Measurements from ENCODE around the gene IFITM10. TPM values are rescaled to one million over a fixed set of nuclear protein-coding genes. Genes with fewer than 3 reads are reported as not detected.

Gene IFITM10
- total RNA-seq, 1 experiment from 2014 or later, result 2.0 TPM

- no peaks in the 10 kb centered on the region for H3K36me3 Mint-ChIP-seq (ENCODE audit: insufficient read depth, unreplicated experiment)
- no TSS peak for BruUV-seq (replicated peaks)
- H3K27ac Mint-ChIP-seq (ENCODE audit: low read depth, unreplicated experiment), result no peak overlapping the region
- ChIA-PET POLR2A (interaction anchor here (1.4 kb wide), 1 partner anchor 8 kb away, joined by 3 read pairs; no protein-coding TSS in a partner anchor), CTCF (interaction anchor here (0.7 to 1.4 kb wide), 2 partner anchors 98 to 160 kb away, joined by 3 read pairs; no protein-coding TSS in a partner anchor)
- H3K4me1 Mint-ChIP-seq (ENCODE audit: insufficient read depth, unreplicated experiment), result peaks cover 6% of the 10 kb centered on the region
- H3K9me3 Mint-ChIP-seq (ENCODE audit: unreplicated experiment), result peaks cover 28% of the 10 kb centered on the region
- intact Hi-C loops (cut with micrococcal nuclease), result no loop called here
- DNase-seq (ENCODE audit: unreplicated experiment), result no peak
- no peak for TF ChIP-seq CTCF (IDR thresholded peaks at IDR 0.05; ENCODE audit: unreplicated experiment)
- no peak overlapping the region for H3K4me3 Mint-ChIP-seq (ENCODE audit: unreplicated experiment)
- peaks cover 80% of the 10 kb centered on the region for H3K27me3 Mint-ChIP-seq (ENCODE audit: insufficient read depth, unreplicated experiment)
Observed at GRCh38 chr11:1735271-1735670, 15.1 kb downstream of the IFITM10 start.

- no peak for DNase-seq (ENCODE audit: unreplicated experiment)
- POLR2A ChIA-PET, result no interaction called here
- no peak for TF ChIP-seq CTCF (IDR thresholded peaks at IDR 0.05; ENCODE audit: unreplicated experiment)
- CTCF ChIA-PET, result interaction anchor here (0.6 to 1.5 kb wide), 4 partner anchors 41 to 435 kb away, joined by 3 to 6 read pairs (median 4); no protein-coding TSS in a partner anchor
- H3K9me3 Mint-ChIP-seq (ENCODE audit: unreplicated experiment), result peaks cover 28% of the 10 kb centered on the region
- no peak overlapping the region for H3K4me3 Mint-ChIP-seq (ENCODE audit: unreplicated experiment)
- peaks cover 6% of the 10 kb centered on the region for H3K4me1 Mint-ChIP-seq (ENCODE audit: insufficient read depth, unreplicated experiment)
- intact Hi-C loops (cut with micrococcal nuclease), result no loop called here
- H3K27ac Mint-ChIP-seq (ENCODE audit: low read depth, unreplicated experiment), result no peak overlapping the region
- no peaks in the 10 kb centered on the region for H3K36me3 Mint-ChIP-seq (ENCODE audit: insufficient read depth, unreplicated experiment)
- peaks cover 82% of the 10 kb centered on the region for H3K27me3 Mint-ChIP-seq (ENCODE audit: insufficient read depth, unreplicated experiment)
- no TSS peak for BruUV-seq (replicated peaks)
Observed at GRCh38 chr11:1734641-1735081, 15.7 kb downstream of the IFITM10 start.

GRCh38 chr11:1733716-1734640 is 16.4 kb downstream of the IFITM10 start:
- H3K36me3 Mint-ChIP-seq (ENCODE audit: insufficient read depth, unreplicated experiment), result no peaks in the 10 kb centered on the region
- ChIA-PET CTCF (interaction anchor here (0.6 to 1.5 kb wide), 4 partner anchors 40 to 436 kb away, joined by 4 to 6 read pairs (median 5); no protein-coding TSS in a partner anchor), POLR2A (interaction anchor here (1.4 kb wide), 2 partner anchors 10 to 101 kb away, joined by 4 to 5 read pairs; partner anchors contain the start of gene SYT8)
- peaks cover 6% of the 10 kb centered on the region for H3K4me1 Mint-ChIP-seq (ENCODE audit: insufficient read depth, unreplicated experiment)
- no peak overlapping the region for H3K27ac Mint-ChIP-seq (ENCODE audit: low read depth, unreplicated experiment)
- no TSS peak for BruUV-seq (replicated peaks)
- intact Hi-C loops (cut with micrococcal nuclease), result no loop called here
- no peak for TF ChIP-seq CTCF (IDR thresholded peaks at IDR 0.05; ENCODE audit: unreplicated experiment)
- peaks cover 82% of the 10 kb centered on the region for H3K27me3 Mint-ChIP-seq (ENCODE audit: insufficient read depth, unreplicated experiment)
- no peak for DNase-seq (ENCODE audit: unreplicated experiment)
- H3K4me3 Mint-ChIP-seq (ENCODE audit: unreplicated experiment), result no peak overlapping the region
- H3K9me3 Mint-ChIP-seq (ENCODE audit: unreplicated experiment), result peaks cover 28% of the 10 kb centered on the region

- ChIA-PET POLR2A (interaction anchor here (1.4 kb wide), 2 partner anchors 9 to 102 kb away, joined by 4 to 5 read pairs; partner anchors contain the start of gene SYT8), CTCF (interaction anchor here (0.7 to 1.5 kb wide), 3 partner anchors 40 to 102 kb away, joined by 3 to 6 read pairs (median 4); partner anchors contain the start of gene SYT8)
- Mint-ChIP-seq H3K4me3 (ENCODE audit: unreplicated experiment) (no peak overlapping the region), H3K27me3 (ENCODE audit: insufficient read depth, unreplicated experiment) (peaks cover 84% of the 10 kb centered on the region), H3K9me3 (ENCODE audit: unreplicated experiment) (peaks cover 28% of the 10 kb centered on the region), H3K27ac (ENCODE audit: low read depth, unreplicated experiment) (no peak overlapping the region), H3K4me1 (ENCODE audit: insufficient read depth, unreplicated experiment) (peaks cover 6% of the 10 kb centered on the region), H3K36me3 (ENCODE audit: insufficient read depth, unreplicated experiment) (no peaks in the 10 kb centered on the region)
- TF ChIP-seq CTCF (IDR thresholded peaks at IDR 0.05; ENCODE audit: unreplicated experiment), result no peak
- BruUV-seq (replicated peaks), result no TSS peak
- intact Hi-C loops (cut with micrococcal nuclease), result no loop called here
- no peak for DNase-seq (ENCODE audit: unreplicated experiment)
Observed at GRCh38 chr11:1733009-1733715, 17.2 kb downstream of the IFITM10 start.
